ENCODE measurements around the gene MESP2.

- no peak for TF ChIP-seq CTCF (IDR thresholded peaks at IDR 0.05)
- TF ChIP-seq POLR2A (IDR thresholded peaks at IDR 0.05), result no peak
Measured at GRCh38 chr15:89767411-89767915, 8.7 kb upstream of the MESP2 start.
